Osteocyte (in vitro differentiated cells): ENCODE measurements around the gene RP2. TPM values are rescaled to one million over a fixed set of nuclear protein-coding genes. Genes with fewer than 3 reads are reported as not detected.

Experiments
- DNase-seq: peaks from one replicate; pipeline ENCODE4 v3.0.0; 2021; ENCODE audit warnings: mixed read lengths; ENCODE audit not compliant: unreplicated experiment; ENCODE audit errors: extremely low spot score
- H3K27ac Mint-ChIP-seq: one replicate; pipeline ENCODE4 v1.8.0; 2021; ENCODE audit warnings: mild to moderate bottlenecking, mixed read lengths; ENCODE audit not compliant: unreplicated experiment
- H3K27me3 Mint-ChIP-seq: one replicate; pipeline ENCODE4 v1.8.0; 2021; ENCODE audit warnings: mixed read lengths; ENCODE audit not compliant: unreplicated experiment
- H3K36me3 Mint-ChIP-seq: one replicate; pipeline ENCODE4 v1.8.0; 2021; ENCODE audit warnings: mixed read lengths; ENCODE audit not compliant: unreplicated experiment
- H3K4me1 Mint-ChIP-seq: one replicate; pipeline ENCODE4 v1.8.0; 2021; ENCODE audit warnings: mixed read lengths; ENCODE audit not compliant: unreplicated experiment
- H3K4me3 Mint-ChIP-seq: one replicate; pipeline ENCODE4 v1.8.0; 2021; ENCODE audit warnings: mild to moderate bottlenecking, moderate library complexity, mixed read lengths; ENCODE audit not compliant: unreplicated experiment
- H3K9me3 Mint-ChIP-seq: one replicate; pipeline ENCODE4 v1.8.0; 2021; ENCODE audit warnings: mixed read lengths; ENCODE audit not compliant: unreplicated experiment
- CTCF ChIP-seq: fragments of 200-600 bp; sonication (generic); IDR thresholded peaks from 2 replicates; pipeline ENCODE4 v1.5.0; 2021; ENCODE audit warnings: antibody characterized with exemption, mild to moderate bottlenecking, moderate library complexity
- total RNA-seq: library from RNA; stranded (reverse); gene quantifications from 2 replicates; pipeline ENCODE4 v1.2.1, GENCODE V29; 2021

RP2 gene
- total RNA-seq, 1 donor from 2014 or later = 15.7 TPM

GRCh38 chrX:46860557-46860956 lies 23.7 kb downstream of the RP2 start:
- no peak overlapping the region for H3K27ac Mint-ChIP-seq
- H3K4me3 Mint-ChIP-seq = no peak overlapping the region
- no peak for DNase-seq

GRCh38 chrX:46863072-46863471 lies 26.2 kb downstream of the RP2 start:
- peaks cover 15% of the 10 kb centered on the region for H3K4me1 Mint-ChIP-seq
- H3K27ac Mint-ChIP-seq = no peak overlapping the region
- H3K36me3 Mint-ChIP-seq = peaks cover 5% of the 10 kb centered on the region
- no peak for DNase-seq
- TF ChIP-seq CTCF = no peak
- no peak overlapping the region for H3K4me3 Mint-ChIP-seq
- peaks cover 5% of the 10 kb centered on the region for H3K9me3 Mint-ChIP-seq
- H3K27me3 Mint-ChIP-seq = no peaks in the 10 kb centered on the region

More at GRCh38 chrX:46860557-46860956, 23.7 kb downstream of the RP2 start:
- Mint-ChIP-seq H3K9me3 (no peaks in the 10 kb centered on the region), H3K4me1 (peaks cover 20% of the 10 kb centered on the region), H3K36me3 (peaks cover 4% of the 10 kb centered on the region), H3K27me3 (no peaks in the 10 kb centered on the region)
- no peak for TF ChIP-seq CTCF

- DNase-seq = no peak
- H3K36me3 Mint-ChIP-seq = peaks cover 5% of the 10 kb centered on the region
- H3K27ac Mint-ChIP-seq = peak overlapping the region; percentile 89
- no peaks in the 10 kb centered on the region for H3K27me3 Mint-ChIP-seq
- no peak overlapping the region for H3K4me3 Mint-ChIP-seq
- peaks cover 5% of the 10 kb centered on the region for H3K9me3 Mint-ChIP-seq
- no peak for TF ChIP-seq CTCF
- H3K4me1 Mint-ChIP-seq = peaks cover 15% of the 10 kb centered on the region
Measured at GRCh38 chrX:46864606-46865005, 27.8 kb downstream of the RP2 start.

GRCh38 chrX:46865281-46865680 lies 28.4 kb downstream of the RP2 start:
- DNase-seq = no peak
- no peak for TF ChIP-seq CTCF
- H3K27me3 Mint-ChIP-seq = no peaks in the 10 kb centered on the region
- peak overlapping the region; percentile 89 for H3K27ac Mint-ChIP-seq
- H3K9me3 Mint-ChIP-seq = peaks cover 5% of the 10 kb centered on the region
- H3K4me1 Mint-ChIP-seq = peaks cover 15% of the 10 kb centered on the region
- H3K4me3 Mint-ChIP-seq = no peak overlapping the region
- peaks cover 5% of the 10 kb centered on the region for H3K36me3 Mint-ChIP-seq

- no peak overlapping the region for H3K4me3 Mint-ChIP-seq
- no peak overlapping the region for H3K27ac Mint-ChIP-seq
- TF ChIP-seq CTCF = no peak
- H3K4me1 Mint-ChIP-seq = peaks cover 15% of the 10 kb centered on the region
- DNase-seq = no peak
- peaks cover 5% of the 10 kb centered on the region for H3K9me3 Mint-ChIP-seq
- H3K36me3 Mint-ChIP-seq = peaks cover 5% of the 10 kb centered on the region
- H3K27me3 Mint-ChIP-seq = no peaks in the 10 kb centered on the region
Measured at GRCh38 chrX:46866726-46867125, 29.9 kb downstream of the RP2 start.
